SK-N-SH (cell line): ENCODE data around the gene PCBP3.
"Not testable (repeated sequence)": the region's sequence is repeated elsewhere in the genome, so short reads cannot be mapped to it uniquely, and the experiment has no call there.

Source experiments
- EP300 ChIP-seq, 2 experiments: IDR thresholded peaks; 2 replicates each; pipeline versions ENCODE4 v1.4.0 to v1.6.1; 2012; ENCODE audit warnings: borderline replicate concordance in 1 of 2, low read depth in 1 of 2, low read length in 1 of 2
- FOSL2 ChIP-seq: IDR thresholded peaks from 2 replicates; pipeline ENCODE4 v1.4.0; 2012; ENCODE audit warnings: low read depth, mild to moderate bottlenecking, moderate library complexity, borderline replicate concordance
- FOXM1 ChIP-seq: IDR thresholded peaks from 2 replicates; pipeline ENCODE4 v1.4.0; 2012; ENCODE audit warnings: low read depth, mild to moderate bottlenecking
- MXI1 ChIP-seq: IDR thresholded peaks from 2 replicates; pipeline ENCODE4 v1.6.1; 2012; ENCODE audit warnings: mild to moderate bottlenecking, low read depth, low read length, improper control_type of control experiment
- NFIC ChIP-seq: IDR thresholded peaks from 2 replicates; pipeline ENCODE4 v1.4.0; 2012; ENCODE audit warnings: borderline replicate concordance
- POLR2AphosphoS5 ChIP-seq: IDR thresholded peaks from 2 replicates; pipeline ENCODE4 v1.6.1; 2012; ENCODE audit warnings: low read depth, low read length
- RAD21 ChIP-seq: IDR thresholded peaks from 2 replicates; pipeline ENCODE4 v1.6.1; 2012; ENCODE audit warnings: mild to moderate bottlenecking, low read length
- SIN3A ChIP-seq: IDR thresholded peaks from 2 replicates; pipeline ENCODE4 v1.6.1; 2012; ENCODE audit warnings: low read depth, mild to moderate bottlenecking, low read length, moderate library complexity, borderline replicate concordance
- SMC3 ChIP-seq: IDR thresholded peaks from 2 replicates; pipeline ENCODE4 v1.6.1; 2012; ENCODE audit warnings: low read depth, low read length, improper control_type of control experiment
- TCF12 ChIP-seq: IDR thresholded peaks from 2 replicates; pipeline ENCODE4 v1.4.0; 2012
- YY1 ChIP-seq: IDR thresholded peaks from 2 replicates; pipeline ENCODE4 v1.4.0; 2012; ENCODE audit warnings: low read depth, mild to moderate bottlenecking
- TF ChIP-seq, protein P1 (sequence below): fragments of 200-600 bp; sonication (generic); IDR thresholded peaks from 2 replicates; pipeline ENCODE4 v1.6.1; 2017; ENCODE audit warnings: antibody characterized with exemption, mild to moderate bottlenecking, moderate library complexity

GRCh38 chr21:45662623-45663245 is 19.2 kb downstream of the PCBP3 start:
- TF ChIP-seq, protein P1, sequence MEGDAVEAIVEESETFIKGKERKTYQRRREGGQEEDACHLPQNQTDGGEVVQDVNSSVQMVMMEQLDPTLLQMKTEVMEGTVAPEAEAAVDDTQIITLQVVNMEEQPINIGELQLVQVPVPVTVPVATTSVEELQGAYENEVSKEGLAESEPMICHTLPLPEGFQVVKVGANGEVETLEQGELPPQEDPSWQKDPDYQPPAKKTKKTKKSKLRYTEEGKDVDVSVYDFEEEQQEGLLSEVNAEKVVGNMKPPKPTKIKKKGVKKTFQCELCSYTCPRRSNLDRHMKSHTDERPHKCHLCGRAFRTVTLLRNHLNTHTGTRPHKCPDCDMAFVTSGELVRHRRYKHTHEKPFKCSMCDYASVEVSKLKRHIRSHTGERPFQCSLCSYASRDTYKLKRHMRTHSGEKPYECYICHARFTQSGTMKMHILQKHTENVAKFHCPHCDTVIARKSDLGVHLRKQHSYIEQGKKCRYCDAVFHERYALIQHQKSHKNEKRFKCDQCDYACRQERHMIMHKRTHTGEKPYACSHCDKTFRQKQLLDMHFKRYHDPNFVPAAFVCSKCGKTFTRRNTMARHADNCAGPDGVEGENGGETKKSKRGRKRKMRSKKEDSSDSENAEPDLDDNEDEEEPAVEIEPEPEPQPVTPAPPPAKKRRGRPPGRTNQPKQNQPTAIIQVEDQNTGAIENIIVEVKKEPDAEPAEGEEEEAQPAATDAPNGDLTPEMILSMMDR: not testable (repeated sequence)
- not testable (repeated sequence) for TF ChIP-seq TCF12; SMC3; YY1; NFIC; MXI1; SIN3A; RAD21; POLR2AphosphoS5; FOXM1; FOSL2; EP300 (IDR thresholded peaks at IDR 0.05; ENCODE audit: borderline replicate concordance in 1 of 2, low read depth in 1 of 2, low read length in 1 of 2)
